ENCODE data around the gene UBAP1L.

UBAP1L gene

GRCh38 chr15:65060641-65061397, 54.2 kb downstream of the UBAP1L start:
- no peak overlapping the region for H3K4me3 ChIP-seq (ENCODE audit: low read depth, low read length)
- TF ChIP-seq CTCF (IDR thresholded peaks at IDR 0.05; ENCODE audit: borderline replicate concordance, insufficient read depth, low read depth, low read length) = no peak

- H3K4me3 ChIP-seq (ENCODE audit: low read depth, low read length) = no peak overlapping the region
- TF ChIP-seq CTCF (IDR thresholded peaks at IDR 0.05; ENCODE audit: borderline replicate concordance, insufficient read depth, low read depth, low read length) = no peak
Observed at GRCh38 chr15:65059931-65060596, 54.9 kb downstream of the UBAP1L start.

GRCh38 chr15:65059369-65059750, 55.6 kb downstream of the UBAP1L start:
- no peak for TF ChIP-seq CTCF (IDR thresholded peaks at IDR 0.05; ENCODE audit: borderline replicate concordance, insufficient read depth, low read depth, low read length)
- no peak overlapping the region for H3K4me3 ChIP-seq (ENCODE audit: low read depth, low read length)

- no peak for TF ChIP-seq CTCF (IDR thresholded peaks at IDR 0.05; ENCODE audit: borderline replicate concordance, insufficient read depth, low read depth, low read length)
- H3K4me3 ChIP-seq (ENCODE audit: low read depth, low read length) = no peak overlapping the region
Observed at GRCh38 chr15:65058394-65059368, 56.3 kb downstream of the UBAP1L start.

- H3K4me3 ChIP-seq (ENCODE audit: low read depth, low read length) = no peak overlapping the region
Observed at GRCh38 chr15:65057549-65057940, 57.5 kb downstream of the UBAP1L start.

More at GRCh38 chr15:65057549-65057940, 57.5 kb downstream of the UBAP1L start:
- no peak for TF ChIP-seq CTCF (IDR thresholded peaks at IDR 0.05; ENCODE audit: borderline replicate concordance, insufficient read depth, low read depth, low read length)

Data from GM12875 (cell line).